Upper lobe of left lung (tissue), 4 donors: ENCODE data around the gene SEC61A1.

ENCODE experiments used
- CTCF ChIP-seq, 6 experiments: fragments of 450-650 bp in 4 of 6; fragments of 200-600 bp in 2 of 6; sonication (generic) in 2 of 6; IDR thresholded peaks; one replicate each; pipeline ENCODE4 v1.5.1; 2016 to 2019; ENCODE audit warnings: antibody characterized with exemption in 6 of 6
- EP300 ChIP-seq, 4 donors: sonication (generic); formaldehyde crosslinking; IDR thresholded peaks; one replicate each; pipeline ENCODE4 v1.5.1; 2017; ENCODE audit warnings: antibody characterized with exemption in 4 of 4, control low read depth in 2 of 4
- POLR2A ChIP-seq, 4 donors: fragments of 450-650 bp; IDR thresholded peaks; one replicate each; pipeline ENCODE4 v1.5.1; 2016 to 2017; ENCODE audit warnings: antibody characterized with exemption in 4 of 4, mild to moderate bottlenecking in 2 of 4

GRCh38 chr3:128051837-128052594, at the start of gene SEC61A1:
- TF ChIP-seq CTCF (IDR thresholded peaks at IDR 0.05): peak in 1 of 6 experiments; percentile 53
- TF ChIP-seq EP300 (IDR thresholded peaks at IDR 0.05): no peak
- TF ChIP-seq POLR2A (IDR thresholded peaks at IDR 0.05): peak in 3 of 4 donors; percentile 19 to 88 (median 84)
